HG03565 (cell line): Measurements from ENCODE around the gene NT5DC1.
"Not testable (repeated sequence)": the region's sequence is repeated elsewhere in the genome, so short reads cannot be mapped to it uniquely, and the experiment has no call there.

Experiments
- ATAC-seq: cut with Tn5 transposase; IDR thresholded peaks from one replicate; pipeline ENCODE4 v1.9.1; 2021; ENCODE audit warnings: mild to moderate bottlenecking, moderate library complexity; ENCODE audit not compliant: unreplicated experiment

Gene NT5DC1

DNA sequence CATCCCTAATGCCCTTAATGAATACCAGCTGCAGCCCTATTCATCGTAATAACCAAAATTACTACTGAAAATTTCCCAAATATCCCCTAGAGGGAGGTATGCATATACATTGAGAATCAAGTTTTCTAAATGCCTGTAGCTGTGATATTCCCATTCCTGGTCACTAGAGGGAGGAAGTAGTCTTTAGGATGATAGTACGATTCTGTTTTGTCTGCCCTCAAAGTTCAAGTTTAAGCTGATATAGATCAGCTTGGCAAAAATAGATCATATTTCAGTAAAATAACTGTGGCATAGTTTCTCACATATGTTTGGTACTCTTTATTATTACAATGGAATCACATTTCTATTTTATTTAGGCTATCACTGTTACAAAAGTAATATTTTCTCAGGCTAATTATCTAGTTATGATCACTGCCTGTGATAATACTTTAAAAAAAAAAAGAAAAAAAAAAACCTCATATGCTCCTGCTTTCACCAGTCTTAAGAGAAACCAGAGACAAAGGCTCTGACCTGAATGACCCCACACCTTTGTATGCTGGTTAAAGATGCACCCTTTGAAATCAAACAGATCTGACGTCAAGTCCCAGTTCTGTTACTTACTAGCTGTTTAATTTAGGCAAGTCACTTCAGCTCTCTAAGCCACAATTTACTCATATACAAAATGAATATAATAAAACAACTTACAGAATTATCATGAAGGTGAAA is 168.1 kb downstream of the NT5DC1 start:
- ATAC-seq, result peak; percentile 86

- no peak for ATAC-seq
Measured at GRCh38 chr6:116271149-116271708, 170.6 kb downstream of the NT5DC1 start.

DNA sequence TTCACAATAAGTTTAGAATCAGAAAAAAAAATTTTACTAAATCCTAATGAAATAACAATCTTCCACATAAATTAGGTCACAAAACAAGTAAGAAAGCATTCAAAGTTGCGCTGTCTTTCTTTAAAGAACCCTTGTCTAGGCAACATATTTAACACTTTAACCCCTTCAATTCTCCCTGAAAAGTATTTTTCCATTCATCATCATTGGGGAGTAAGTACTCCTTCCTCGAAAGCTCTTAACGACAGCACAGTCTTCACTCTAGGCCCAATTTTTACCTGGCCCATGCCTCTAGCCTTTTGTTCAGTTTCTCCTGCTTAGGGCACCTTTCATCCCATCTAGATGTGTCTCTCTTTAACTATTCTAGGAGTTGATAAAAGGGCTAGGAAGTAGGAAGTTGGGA is 176.5 kb downstream of the NT5DC1 start:
- no peak for ATAC-seq

DNA sequence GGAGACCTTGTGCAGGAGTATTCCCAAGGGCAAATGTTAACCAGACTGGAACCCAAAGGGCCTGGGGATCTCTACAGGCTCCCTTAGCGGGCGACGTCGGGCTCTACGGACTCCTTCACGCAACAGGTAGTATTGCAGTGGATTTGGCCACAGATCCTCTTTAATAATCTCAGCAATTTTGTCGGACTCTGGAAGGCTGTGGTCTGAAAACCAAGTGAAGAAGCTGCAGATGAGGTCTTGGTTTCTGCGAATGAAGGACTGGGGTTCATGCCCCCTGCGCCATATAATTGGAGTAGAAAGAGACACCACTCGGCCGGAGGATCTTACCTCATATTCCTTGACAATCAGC is 177.8 kb downstream of the NT5DC1 start:
- ATAC-seq, result no peak

GRCh38 chr6:116278854-116279231 is 178.2 kb downstream of the NT5DC1 start:
- no peak for ATAC-seq

GRCh38 chr6:116279232-116280160 is 178.8 kb downstream of the NT5DC1 start, which contains the start of gene TSPYL1:
TSS of gene TSPYL1 (minus strand) at chr6:116279930. CDS start at chr6:116279830, 100 bp downstream.
- peak; percentile 85 for ATAC-seq

DNA sequence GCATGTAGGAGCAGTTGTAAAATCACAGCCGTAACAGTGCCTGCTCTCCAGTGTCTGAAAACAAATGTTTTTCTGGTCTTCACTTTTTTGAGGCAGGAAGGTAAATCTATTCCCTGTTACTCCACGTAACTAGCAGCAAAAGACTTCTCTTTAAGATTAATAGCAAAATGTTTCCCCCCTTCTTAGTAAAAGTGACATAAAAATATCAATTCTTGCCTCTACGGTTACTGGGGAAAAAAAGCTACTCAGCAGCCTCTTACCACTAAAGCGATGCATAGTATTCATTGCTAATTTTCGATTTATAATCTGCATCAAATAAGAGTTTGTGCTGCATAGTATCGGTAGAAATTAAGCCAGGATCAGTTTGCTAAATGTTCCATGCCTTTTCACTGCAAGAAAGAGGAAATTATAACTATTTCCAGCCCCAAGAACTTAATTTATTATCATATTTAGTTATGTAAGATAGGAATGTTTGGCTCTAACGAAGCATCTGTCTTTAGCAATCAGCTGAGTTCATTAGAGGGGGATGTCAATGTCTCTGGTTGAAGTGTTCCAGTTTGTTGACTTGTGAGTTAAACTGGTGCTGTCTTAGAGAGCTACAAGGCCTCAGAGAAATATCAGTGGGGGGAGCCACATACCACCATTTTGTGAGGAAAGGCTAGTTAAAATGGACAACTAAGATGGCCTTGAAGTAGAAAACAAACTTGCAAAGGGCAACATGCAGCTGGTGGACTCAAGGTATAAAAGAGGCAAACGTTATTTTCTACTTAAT is 179.7 kb downstream of the NT5DC1 start:
- ATAC-seq, result no peak

DNA sequence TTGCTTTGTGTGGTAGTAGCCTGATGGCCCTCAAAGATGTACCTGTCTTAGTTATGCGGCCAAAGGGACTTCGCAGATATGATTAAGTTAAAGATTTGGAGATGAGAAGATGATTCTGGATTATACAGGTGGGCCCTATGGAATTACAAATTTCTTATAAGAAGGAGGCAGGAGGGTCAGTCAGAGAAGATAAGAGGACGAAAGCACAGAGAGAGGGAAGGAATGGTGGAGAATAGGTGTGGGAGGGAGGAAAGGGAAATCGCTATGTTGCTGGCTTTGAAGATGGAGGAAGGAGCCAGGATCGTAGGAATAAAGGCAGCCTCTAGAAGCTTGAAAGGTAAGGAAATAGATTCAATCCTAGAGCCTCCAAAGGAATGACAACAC is 180.3 kb downstream of the NT5DC1 start:
- no peak for ATAC-seq

GRCh38 chr6:116282698-116283097 is 182.0 kb downstream of the NT5DC1 start:
- no peak for ATAC-seq

DNA sequence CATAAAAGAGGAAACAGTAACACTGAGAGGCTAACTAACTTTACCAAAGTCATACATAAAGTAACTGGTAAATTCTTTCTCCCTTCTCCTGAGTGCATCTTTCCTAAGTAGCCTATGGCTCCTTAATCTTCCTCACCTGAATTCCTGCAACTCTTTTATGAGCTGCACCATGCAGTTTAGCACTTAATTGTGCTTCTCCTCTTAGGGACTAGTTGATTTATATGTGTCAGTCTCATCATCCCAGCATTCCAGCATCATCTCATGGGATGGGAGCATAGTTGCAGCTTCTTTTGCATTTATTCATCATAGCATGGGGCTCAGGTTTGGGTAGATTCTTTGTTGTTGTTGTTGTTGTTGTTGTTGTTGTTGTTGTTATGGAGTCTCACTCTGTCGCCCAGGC is 182.5 kb downstream of the NT5DC1 start:
- no peak for ATAC-seq

GRCh38 chr6:116284984-116285383 is 184.3 kb downstream of the NT5DC1 start:
- ATAC-seq, result not testable (repeated sequence)

DNA sequence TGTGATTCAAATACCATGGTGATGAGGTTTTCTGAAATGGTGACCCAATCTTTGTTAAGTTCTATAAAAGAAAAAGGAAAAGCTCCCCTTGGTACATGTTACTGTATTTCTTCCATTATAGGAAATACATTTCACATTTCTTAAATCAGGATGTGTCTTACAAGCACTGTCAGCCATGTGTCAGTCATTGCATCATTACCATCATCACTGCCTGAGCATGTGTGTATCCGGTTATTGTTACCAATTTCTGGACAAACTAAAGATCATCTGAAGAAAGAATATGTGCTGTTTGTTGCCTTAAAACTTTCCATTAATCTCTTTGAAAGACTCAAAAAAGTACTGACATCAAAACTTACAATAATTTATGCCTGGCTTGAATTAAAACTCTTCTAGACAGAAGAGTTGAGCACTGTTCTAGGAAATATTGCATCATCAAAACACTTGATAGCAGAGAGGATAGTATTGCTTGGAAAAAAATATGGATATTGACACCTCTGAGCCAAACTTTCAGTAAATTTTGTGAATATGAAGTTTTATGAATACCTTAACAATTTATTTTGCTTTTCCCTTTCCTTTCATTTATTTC is 186.2 kb downstream of the NT5DC1 start:
- ATAC-seq, result no peak

DNA sequence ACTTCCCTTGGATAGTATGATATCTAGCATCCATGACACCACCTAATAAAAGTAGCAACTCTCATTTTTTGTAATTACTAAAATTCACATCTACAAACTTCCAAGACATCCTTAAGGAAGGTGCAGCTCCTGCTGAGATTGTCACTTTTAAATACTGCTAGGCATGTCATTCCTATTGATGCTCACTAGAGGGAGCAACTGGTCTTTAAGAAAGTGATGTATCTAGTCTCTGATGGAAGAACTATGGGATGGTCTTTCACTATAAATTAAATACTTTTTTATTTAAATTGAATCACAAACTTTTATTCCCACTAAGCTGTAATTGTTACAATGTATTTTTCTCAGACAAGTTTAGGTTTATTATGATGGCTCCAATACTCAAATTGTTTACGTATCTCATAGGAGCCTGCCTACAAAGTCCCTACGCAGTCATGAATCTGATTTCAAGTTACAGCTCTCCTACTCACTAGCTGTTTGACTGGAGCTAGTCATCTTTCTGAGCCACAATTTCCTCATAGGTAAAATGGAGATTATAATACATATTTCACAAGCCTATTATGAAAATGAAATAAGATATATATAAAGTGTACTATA is 187.1 kb downstream of the NT5DC1 start:
- ATAC-seq, result peak; percentile 74

DNA sequence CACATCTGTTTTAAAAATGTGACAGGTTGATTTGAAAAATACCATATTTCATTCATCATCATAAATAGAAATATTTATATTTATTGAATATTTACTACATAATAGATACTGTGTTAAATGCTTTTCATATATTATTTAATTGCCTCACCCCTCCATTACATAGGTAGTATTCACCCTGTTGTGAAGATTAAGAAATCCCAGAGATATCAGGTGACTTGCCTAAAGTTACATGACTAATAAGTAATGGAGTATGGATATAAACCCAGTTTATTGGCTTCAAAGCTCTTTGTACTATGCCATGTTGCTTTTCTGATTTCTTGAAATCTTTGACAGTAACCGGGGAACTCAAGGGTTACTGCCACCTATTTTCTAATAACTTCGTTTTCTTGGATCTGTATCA is 189.2 kb downstream of the NT5DC1 start:
- no peak for ATAC-seq

- no peak for ATAC-seq
Measured at GRCh38 chr6:116290799-116291198, 190.1 kb downstream of the NT5DC1 start.

DNA sequence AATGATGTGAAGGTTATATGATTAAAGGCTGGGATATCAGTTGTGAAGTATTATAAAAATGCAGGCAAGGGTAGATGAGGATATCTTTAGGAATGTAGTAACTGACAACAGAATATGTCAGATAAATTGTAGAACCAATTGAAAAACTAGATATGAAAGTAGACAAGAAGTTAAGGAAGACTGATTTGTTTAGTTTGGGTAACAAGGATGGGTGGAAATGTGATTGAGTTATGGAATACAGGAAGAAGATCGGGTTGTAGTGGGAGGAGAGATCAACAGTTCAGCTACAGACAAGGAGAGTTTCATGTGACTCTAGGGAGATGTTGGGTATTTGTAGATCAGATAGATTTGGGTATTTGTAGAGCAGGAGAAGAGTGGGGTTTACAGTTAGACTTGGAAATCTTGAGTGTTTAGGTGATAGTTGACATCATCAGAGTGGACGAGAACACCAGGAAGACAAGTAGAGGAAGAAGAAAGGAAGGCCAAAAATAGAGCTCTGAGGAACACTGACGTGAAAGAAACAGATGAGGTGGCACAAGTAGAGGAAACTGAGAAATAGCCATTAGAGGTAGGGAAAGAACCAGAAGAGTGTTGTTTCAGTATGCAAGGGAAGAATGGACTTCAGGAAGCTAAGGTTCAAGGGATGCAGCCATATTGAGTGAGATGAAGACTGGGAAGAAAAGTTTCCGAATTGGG is 191.2 kb downstream of the NT5DC1 start:
- no peak for ATAC-seq

DNA sequence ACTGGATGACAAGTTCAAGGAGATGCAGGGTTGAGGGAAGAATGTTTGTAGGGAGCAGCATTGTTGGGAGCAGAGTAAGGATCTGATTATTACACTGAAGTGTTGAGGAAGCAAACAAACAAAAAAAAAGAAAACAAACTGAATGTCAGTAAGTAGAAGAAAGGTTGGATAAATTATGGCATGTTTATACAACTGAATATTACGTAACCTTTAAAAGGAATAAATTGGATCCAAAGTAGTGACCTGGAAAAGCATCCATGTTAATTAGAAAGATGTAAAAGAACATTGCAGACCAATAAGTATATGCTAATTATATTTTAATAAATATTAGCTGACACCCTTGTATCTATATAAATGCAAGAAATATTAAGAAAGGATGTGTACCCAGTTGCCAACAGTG is 191.9 kb downstream of the NT5DC1 start:
- no peak for ATAC-seq

DNA sequence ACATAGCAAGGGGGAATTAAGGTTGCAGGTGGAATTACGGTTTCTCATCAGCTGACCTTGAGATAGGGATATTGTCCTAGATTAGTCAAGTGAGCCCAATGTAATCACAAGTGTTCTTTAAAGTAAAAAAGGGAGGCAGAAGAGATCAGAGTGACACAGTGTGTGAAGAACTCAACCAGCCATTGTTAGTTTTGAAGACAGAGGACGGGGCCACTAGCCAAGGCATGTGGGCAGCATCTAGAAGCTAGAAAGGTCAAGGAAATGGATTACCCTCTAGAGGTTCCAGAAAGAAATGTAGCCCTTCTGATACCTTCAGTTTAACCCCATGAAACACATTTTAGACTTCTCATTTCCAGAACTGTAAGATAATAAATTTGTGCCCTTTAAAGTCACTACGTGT is 197.6 kb downstream of the NT5DC1 start:
- ATAC-seq, result no peak

DNA sequence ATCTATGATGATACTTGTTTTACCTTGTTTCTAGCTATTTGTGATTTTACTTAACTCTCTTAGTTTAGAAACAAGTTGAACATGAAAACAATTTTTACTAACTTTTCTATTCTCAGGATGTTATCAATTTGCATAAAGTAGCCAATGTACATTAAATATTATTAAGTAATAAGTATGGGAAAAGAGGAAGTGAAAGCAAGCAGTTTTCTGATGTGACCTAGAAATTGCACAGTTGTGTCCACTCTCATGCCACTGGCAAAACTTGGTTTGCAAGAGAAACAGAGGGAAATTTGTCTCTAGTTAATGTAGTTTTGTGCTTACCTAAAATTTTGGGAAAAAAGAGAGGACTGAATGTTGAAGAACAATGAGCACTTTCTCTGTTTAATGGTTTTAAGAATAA is 198.3 kb downstream of the NT5DC1 start:
- ATAC-seq, result no peak
